Spleen (tissue), 11 donors: ENCODE results near the gene MYO1G. TPM values are rescaled to one million over a fixed set of nuclear protein-coding genes. Genes with fewer than 3 reads are reported as not detected.

Experiments
- DNase-seq: peaks from one replicate; pipeline ENCODE4 v3.0.0-alpha.2; 2020
- H3K27ac ChIP-seq, 8 donors: fragments of 200-600 bp; sonication (generic) in 7 of 8; 1 replicate in 4 of 8; 2 replicates in 4 of 8; pipeline versions ENCODE4 v1.5.0 to v1.8.0; 2016 to 2021; ENCODE audit warnings: inconsistent platforms in 4 of 8, mild to moderate bottlenecking in 4 of 8, moderate library complexity in 1 of 8
- H3K27me3 ChIP-seq, 7 donors: fragments of 200-600 bp; sonication (generic) in 6 of 7; replicated peaks in 1 of 7; 1 replicate in 4 of 7; 2 replicates in 3 of 7; pipeline versions ENCODE4 v1.5.0 to v1.8.0; 2016 to 2021; ENCODE audit warnings: inconsistent platforms in 3 of 7, mild to moderate bottlenecking in 1 of 7
- H3K36me3 ChIP-seq, 6 donors: fragments of 200-600 bp; sonication (generic) in 5 of 6; 1 replicate in 4 of 6; 2 replicates in 2 of 6; pipeline versions ENCODE4 v1.5.0 to v1.8.0; 2016 to 2021; ENCODE audit warnings: inconsistent platforms in 2 of 6
- H3K4me1 ChIP-seq, 6 donors: fragments of 200-600 bp; sonication (generic) in 5 of 6; 1 replicate in 3 of 6; 2 replicates in 3 of 6; pipeline versions ENCODE4 v1.5.0 to v1.8.0; 2016 to 2021; ENCODE audit warnings: inconsistent platforms in 3 of 6
- H3K4me3 ChIP-seq, 8 donors: fragments of 200-600 bp; sonication (generic) in 7 of 8; 1 replicate in 4 of 8; 2 replicates in 4 of 8; pipeline versions ENCODE4 v1.5.0 to v1.8.0; 2016 to 2021; ENCODE audit warnings: inconsistent platforms in 4 of 8, mild to moderate bottlenecking in 4 of 8, moderate library complexity in 2 of 8
- H3K9me3 ChIP-seq, 8 donors: fragments of 200-600 bp; sonication (generic) in 7 of 8; 1 replicate in 4 of 8; 2 replicates in 4 of 8; pipeline versions ENCODE4 v1.5.0 to v1.8.0; 2016 to 2021; ENCODE audit warnings: inconsistent platforms in 4 of 8
- CTCF ChIP-seq, 11 experiments: fragments of 200-600 bp in 7 of 11; fragments of 450-650 bp in 4 of 11; sonication (generic) in 4 of 11; IDR thresholded peaks in 8 of 11; conservative IDR thresholded peaks in 3 of 11; 1 replicate in 7 of 11; 2 replicates in 4 of 11; pipeline versions ENCODE4 v1.4.0 to v1.8.0; 2016 to 2021; ENCODE audit warnings: antibody characterized with exemption in 11 of 11, inconsistent platforms in 4 of 11, mild to moderate bottlenecking in 1 of 11
- POLR2A ChIP-seq, 3 donors: fragments of 450-650 bp; IDR thresholded peaks; one replicate each; pipeline ENCODE4 v1.5.1; 2017; ENCODE audit warnings: antibody characterized with exemption in 3 of 3, mild to moderate bottlenecking in 1 of 3
- POLR2AphosphoS5 ChIP-seq, 3 donors: sonication (generic); formaldehyde crosslinking; IDR thresholded peaks; one replicate each; pipeline ENCODE4 v1.5.1; 2017; ENCODE audit warnings: antibody characterized with exemption in 3 of 3
- WGBS, 5 donors: extraction: QIAGEN DNeasy Blood & Tissue Kit in 3 of 5; methylation state at CpG; one replicate each; pipeline versions ENCODE4 v1.1.5 to v1.1.7; 2013 to 2018; 5-methylcytosine and 5-hydroxymethylcytosine counted together
- intact Hi-C: fragments of 100-400 bp; cut with DNase I; formaldehyde crosslinking; loops from one replicate; pipeline ENCODE4 v1.15.0; 2023; ENCODE audit warnings: low total_unique reads
- polyA plus RNA-seq, 3 donors: library from polyadenylated mRNA; stranded (reverse); fragments of 200-250 nt; gene quantifications; one replicate each; pipeline ENCODE4 v1.2.1, GENCODE V29; 2013
- total RNA-seq, 7 donors: library from RNA; depleted of rRNA in 3 of 7; stranded (reverse); fragments of >200 nt in 3 of 7; fragmentation: NEBNext Ultra II Directional in 4 of 7; extraction: Animal tissue kit (Norgen Biotek cat#: 25700) in 4 of 7; gene quantifications; one replicate each; pipeline versions ENCODE4 v1.1.0 to v1.2.1, GENCODE V29; 2016 to 2021
- donor health status: healthy with polysubstance abuse.
- donor health status: DM: no; HTN: no; CAD: no; lungs with moderate emphysema.
- donor health status: DM: no; HTN: no; CAD: no.
- donor health status: Bipolar disorder and iron deficiency.
- donor health status: healthy.
- donor health status: DM: no; HTN: no; CAD: no.
- donor health status: DM: yes; HTN: yes; CAD: no.

The MYO1G gene
- total and polyA plus RNA-seq, 10 donors = 27.9 to 68.6 (median 59.1) TPM

GRCh38 chr7:44965937-44966730, 12.7 kb downstream of the MYO1G start:
- H3K36me3 ChIP-seq = peaks cover 0 to 94% (median 49%) of the 10 kb centered on the region in 6 donors

GRCh38 chr7:44965441-44965903, 13.3 kb downstream of the MYO1G start:
- no peak overlapping the region for H3K27ac ChIP-seq
- no peak overlapping the region for H3K4me3 ChIP-seq
- TF ChIP-seq POLR2A (IDR thresholded peaks at IDR 0.05) (no peak), POLR2AphosphoS5 (IDR thresholded peaks at IDR 0.05) (peak in 1 of 3 donors; percentile 53), CTCF (IDR thresholded peaks at IDR 0.05 in 8 of 11, conservative IDR thresholded peaks at IDR 0.05 in 3 of 11) (no peak)
- H3K27me3 ChIP-seq = peaks cover 0 to 15% (median 0%) of the 10 kb centered on the region in 7 donors
- no peaks in the 10 kb centered on the region for H3K9me3 ChIP-seq
- 94 to 100% (median 96%) methylated on average over 1 to 16 of the region's 16 CpGs for WGBS, 5 donors
- H3K36me3 ChIP-seq = peaks cover 0 to 87% (median 44%) of the 10 kb centered on the region in 6 donors
- peaks cover 0 to 19% (median 9%) of the 10 kb centered on the region in 6 donors for H3K4me1 ChIP-seq
- peak; percentile 54 for DNase-seq
- intact Hi-C loops = no loop called here

More at GRCh38 chr7:44965937-44966730, 12.7 kb downstream of the MYO1G start:
- TF ChIP-seq POLR2AphosphoS5 (IDR thresholded peaks at IDR 0.05) (peak; percentile 6 to 66 (median 27)), CTCF (IDR thresholded peaks at IDR 0.05 in 8 of 11, conservative IDR thresholded peaks at IDR 0.05 in 3 of 11) (no peak), POLR2A (IDR thresholded peaks at IDR 0.05) (no peak)
- intact Hi-C loops = no loop called here
- Histone ChIP-seq H3K4me3 (no peak overlapping the region), H3K9me3 (no peaks in the 10 kb centered on the region), H3K27ac (no peak overlapping the region), H3K27me3 (peaks cover 0 to 15% (median 0%) of the 10 kb centered on the region in 7 donors), H3K4me1 (peaks cover 0 to 19% (median 9%) of the 10 kb centered on the region in 6 donors)
- 95 to 98% (median 96%) methylated on average over 14 to 18 of the region's 18 CpGs for WGBS, 5 donors
- DNase-seq = peak; percentile 58

GRCh38 chr7:44964831-44965440, 13.9 kb downstream of the MYO1G start:
- H3K27me3 ChIP-seq = peaks cover 0 to 15% (median 0%) of the 10 kb centered on the region in 7 donors
- peaks cover 0 to 82% (median 40%) of the 10 kb centered on the region in 6 donors for H3K36me3 ChIP-seq
- DNase-seq = no peak
- H3K4me1 ChIP-seq = peaks cover 0 to 19% (median 9%) of the 10 kb centered on the region in 6 donors
- 75 to 94% (median 92%) methylated on average over 4 to 13 of the region's 13 CpGs for WGBS, 5 donors
- intact Hi-C loops = no loop called here
- no peaks in the 10 kb centered on the region for H3K9me3 ChIP-seq
- no peak overlapping the region for H3K4me3 ChIP-seq
- H3K27ac ChIP-seq = no peak overlapping the region
- peak in 1 of 3 donors; percentile 55 for TF ChIP-seq POLR2AphosphoS5 (IDR thresholded peaks at IDR 0.05)
- TF ChIP-seq POLR2A (IDR thresholded peaks at IDR 0.05) = no peak
- TF ChIP-seq CTCF (IDR thresholded peaks at IDR 0.05 in 8 of 11, conservative IDR thresholded peaks at IDR 0.05 in 3 of 11) = no peak
